GM19438 (cell line): ENCODE measurements around the gene SP100.
"Not testable (repeated sequence)": the region's sequence is repeated elsewhere in the genome, so short reads cannot be mapped to it uniquely, and the experiment has no call there.

Experiments
- ATAC-seq: cut with Tn5 transposase; IDR thresholded peaks from one replicate; pipeline ENCODE4 v1.9.1; 2021; ENCODE audit warnings: low read depth; ENCODE audit not compliant: unreplicated experiment

SP100 gene

DNA sequence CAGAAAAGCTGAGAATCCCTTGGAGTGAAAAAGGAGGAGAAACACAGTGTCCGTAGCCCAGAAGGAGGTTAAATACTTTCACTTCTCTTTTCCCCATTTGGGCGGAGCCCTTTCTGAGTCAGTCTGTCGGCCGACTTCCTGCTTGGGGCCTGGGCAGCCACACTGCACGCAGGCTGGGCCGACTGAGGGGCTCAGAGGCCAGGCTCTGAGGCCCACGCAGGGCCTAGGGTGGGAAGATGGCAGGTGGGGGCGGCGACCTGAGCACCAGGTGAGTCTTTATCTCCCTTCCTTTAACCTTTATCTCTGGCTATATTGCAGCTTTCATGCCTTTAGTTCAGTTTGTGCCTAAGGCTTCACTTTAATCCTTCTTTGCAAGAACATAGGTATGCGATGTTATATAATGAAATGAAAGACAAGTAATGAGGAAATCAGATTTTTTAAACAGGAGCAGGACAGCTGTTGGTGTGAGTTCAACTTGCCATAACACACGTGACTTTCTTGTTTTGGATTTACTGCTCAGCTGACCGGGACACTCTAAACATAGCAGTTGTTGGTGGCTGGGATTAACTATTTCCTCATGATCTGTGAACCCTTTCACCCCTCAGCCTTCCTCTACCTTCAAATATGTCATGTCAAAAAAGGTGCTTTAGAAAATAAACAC lies at the start of gene SP100:
Gene SP100, plus strand, starts transcription at position 141 of the 661 bp plus-strand sequence. Its CDS starts 96 bp downstream, at position 237.
- ATAC-seq, result peak; percentile 66

DNA sequence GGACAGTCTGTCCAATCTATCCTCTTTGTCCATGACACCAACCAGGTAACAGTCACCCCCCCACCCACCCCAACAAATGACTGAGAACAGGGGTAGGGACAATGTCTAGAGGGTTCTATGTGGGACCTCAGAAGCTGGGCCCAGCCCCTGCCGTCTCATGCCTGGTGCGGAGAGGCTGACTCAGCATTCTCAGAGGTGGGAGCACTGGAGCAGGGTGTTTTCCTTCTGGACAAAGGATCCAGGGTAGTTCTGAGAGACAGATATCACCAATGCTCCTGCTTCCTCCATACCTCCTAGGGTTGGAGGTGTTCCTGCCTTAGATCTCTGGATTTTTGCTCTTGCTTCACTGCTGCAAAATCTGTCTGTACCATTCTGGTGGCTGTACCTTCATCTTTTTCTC lies 33.9 kb upstream of the SP100 start:
- no peak for ATAC-seq

DNA sequence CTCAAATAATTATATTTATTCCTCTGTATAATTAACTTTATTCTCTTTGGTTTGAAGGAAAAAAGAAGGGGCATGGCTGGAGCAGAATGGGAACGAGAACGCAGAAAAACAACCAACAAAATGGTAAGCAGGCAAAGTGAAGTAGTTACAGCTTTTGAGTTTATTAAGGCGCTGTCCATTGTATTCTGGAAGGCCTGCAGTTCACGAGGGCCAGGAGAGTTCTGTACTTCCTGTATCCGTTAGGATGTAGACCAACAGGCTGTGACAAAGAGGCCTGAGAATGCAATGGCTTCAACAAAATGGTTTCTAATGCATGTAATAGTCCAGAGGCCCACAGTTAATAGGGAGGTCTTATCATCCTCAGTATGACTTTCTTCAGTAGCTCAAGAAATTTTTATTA lies 32.5 kb upstream of the SP100 start:
- no peak for ATAC-seq

DNA sequence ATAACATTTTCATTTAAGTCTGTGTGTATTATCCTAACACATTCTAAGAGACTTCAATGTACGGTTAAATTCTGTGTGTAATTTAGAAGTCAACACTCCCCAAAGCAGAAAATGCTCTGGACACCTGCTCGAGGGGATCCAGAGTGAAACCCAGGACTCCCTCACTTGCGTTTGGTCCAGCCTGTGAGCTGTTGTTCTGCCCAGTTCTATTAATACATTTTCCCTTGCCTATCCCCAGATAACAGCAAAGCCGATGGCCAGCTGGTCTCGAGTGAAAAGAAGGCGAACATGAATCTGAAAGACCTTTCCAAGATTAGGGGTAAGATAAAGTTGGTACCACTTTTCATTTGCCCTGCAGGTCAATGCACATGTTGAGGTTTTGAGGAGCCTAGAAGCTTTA lies 31.0 kb upstream of the SP100 start:
- no peak for ATAC-seq

DNA sequence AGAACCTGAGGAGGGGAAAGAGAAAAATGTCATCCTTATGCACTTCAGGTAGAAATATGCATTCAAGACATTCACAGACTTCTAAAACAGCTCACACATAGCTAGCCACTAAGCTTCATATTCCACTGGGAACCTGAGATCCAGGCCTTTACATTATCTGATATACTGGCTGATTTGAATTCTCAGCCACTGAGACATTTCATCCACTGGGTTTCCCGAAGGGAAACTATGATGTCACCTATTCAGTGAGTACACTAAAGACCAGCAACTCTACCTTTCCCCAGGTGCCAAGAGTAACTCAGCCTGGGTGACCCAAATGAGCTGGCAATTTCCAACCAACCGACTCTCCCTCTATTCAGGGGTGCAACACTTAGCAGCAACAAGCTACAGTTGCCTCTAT lies 21.7 kb upstream of the SP100 start:
- no peak for ATAC-seq

DNA sequence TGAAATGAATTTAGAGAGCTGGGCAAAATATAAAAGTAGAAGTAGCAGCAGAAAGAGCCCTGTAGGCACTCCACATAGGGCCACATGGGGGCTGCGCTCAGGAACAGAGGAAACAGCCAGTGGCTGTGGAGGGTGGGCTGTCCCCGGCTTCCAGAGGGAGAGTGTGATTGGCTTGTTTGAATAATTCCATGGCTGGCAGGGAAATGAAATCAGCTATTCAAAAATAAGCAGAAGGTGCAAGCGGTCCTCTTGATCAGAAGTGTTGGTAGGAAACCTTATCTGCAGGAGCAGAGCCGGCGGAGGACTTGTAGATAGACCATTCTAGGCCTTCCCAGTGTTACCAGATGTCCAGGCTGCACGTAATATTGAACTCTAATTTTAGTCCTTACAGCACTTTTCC lies 17.3 kb upstream of the SP100 start:
- ATAC-seq, result not testable (repeated sequence)

DNA sequence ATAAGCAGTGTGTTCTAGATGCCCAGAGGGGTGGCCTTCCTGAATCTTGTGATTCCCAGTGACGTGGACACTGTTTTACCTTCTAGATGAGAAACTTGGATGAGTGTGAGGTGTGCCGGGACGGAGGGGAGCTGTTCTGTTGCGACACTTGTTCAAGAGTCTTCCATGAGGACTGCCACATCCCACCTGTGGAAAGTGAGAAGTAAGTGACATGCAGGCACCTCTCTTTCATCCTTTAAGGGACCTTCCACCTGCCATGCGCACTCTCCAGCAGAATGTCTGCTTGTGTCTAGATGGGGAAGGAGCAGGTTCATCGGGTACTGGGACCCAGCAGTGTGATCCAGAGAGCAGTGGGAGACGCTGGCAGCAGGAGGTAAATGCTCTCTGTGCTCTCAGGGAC lies 16.0 kb upstream of the SP100 start:
- no peak for ATAC-seq

DNA sequence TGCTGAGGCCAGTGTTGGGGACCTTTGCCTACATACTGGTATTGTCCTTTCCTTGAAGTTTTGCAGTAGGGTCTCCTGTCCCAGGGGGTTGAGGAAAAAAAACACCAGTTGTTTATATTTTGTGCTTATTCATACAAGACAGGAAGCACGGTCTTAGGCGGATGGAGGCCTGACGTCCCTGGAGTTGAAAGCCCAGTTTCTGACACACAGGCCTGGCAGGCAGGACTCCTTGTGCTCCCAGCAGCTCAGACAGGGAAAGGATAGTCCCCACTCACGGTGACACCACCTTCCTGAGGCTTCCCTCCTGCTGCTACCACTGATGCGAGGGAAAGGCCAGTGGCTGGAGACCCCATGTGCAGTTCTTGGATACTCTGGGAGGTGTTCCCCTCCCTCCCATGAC lies 15.5 kb upstream of the SP100 start:
- ATAC-seq, result no peak

DNA sequence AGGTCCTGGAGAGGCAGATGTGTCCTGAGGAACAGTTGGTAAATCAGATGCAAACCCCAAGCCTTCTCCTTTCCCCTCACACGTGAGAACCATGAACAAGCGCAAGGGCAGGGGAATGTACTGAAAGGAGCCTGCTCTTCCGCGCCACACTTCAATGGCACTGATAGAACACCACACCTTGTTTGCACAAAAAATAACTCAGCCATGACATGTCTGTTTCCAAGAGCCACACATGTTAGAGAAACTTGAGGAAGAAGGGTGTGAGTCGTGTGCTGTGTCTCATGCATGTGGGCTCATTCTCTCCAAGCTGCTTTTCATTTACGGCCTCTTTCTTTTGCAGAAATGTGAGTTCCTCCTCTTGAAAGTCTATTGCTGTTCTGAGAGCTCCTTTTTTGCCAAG lies 15.0 kb upstream of the SP100 start:
- not testable (repeated sequence) for ATAC-seq

DNA sequence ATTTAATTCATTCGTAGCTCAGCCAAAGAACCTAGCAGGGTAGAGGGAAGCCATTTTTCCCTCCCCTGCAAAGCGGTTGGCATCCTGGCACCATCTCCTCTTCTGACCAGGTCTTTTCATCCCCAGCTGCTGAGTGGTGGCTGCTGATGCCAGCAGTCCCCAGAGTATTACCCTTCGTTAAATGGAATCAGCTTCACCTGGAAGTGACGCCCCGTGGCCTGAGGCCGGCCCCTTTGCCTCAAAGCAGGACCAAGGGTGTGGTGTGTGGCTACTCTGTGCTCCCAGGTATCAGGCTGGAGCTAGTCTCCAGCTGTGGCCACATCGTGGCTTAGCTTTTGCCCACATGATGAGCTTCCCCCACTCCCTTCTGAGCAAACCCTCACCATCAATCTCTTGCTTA lies 12.3 kb upstream of the SP100 start:
- no peak for ATAC-seq

DNA sequence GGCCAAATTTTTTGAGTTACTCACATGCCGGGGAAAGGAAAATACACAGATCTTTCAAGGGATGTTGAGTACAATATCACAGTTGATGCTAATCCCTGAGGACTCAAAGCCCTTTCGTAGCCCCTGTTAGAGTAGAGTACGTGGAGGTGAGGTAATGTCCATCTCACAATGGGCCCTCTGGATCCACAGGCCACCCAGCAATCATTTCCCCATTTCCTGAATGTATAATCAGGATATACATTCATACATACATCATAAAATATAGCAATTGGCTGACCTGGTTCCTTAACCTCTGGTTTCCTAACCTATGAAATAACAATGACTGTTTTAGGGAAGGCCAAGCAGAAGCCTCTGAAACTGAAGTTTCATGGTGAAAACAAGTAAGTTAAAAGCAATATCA lies 10.2 kb upstream of the SP100 start:
- ATAC-seq, result no peak

DNA sequence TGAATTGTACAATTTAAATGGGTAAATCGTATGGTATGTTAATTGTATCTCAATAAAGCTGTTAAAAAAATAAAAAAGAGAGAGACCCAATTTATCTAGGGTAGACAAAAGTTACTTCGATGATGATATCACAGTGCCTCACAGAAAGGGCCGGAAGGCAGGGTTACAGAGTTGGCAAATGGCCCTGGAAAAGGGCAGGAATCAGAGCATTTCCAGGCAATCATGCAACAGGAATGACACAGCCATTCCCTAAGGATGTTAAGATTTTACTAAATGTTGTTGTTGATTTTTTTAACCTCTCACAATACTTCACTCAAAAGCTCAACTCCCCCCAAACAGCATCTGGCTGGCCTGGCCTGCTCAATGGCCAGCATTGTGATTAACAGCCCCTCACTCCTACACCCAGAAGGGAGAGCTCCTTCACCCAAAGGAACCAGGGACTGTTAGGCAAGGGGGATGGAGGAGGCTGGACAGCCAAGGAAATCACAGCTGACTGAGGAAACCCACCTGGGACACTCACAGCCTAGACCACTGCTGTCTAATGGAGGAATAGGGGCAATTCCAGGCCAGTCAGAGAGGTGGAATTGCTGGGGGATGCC lies 7.7 kb upstream of the SP100 start:
- ATAC-seq, result no peak

DNA sequence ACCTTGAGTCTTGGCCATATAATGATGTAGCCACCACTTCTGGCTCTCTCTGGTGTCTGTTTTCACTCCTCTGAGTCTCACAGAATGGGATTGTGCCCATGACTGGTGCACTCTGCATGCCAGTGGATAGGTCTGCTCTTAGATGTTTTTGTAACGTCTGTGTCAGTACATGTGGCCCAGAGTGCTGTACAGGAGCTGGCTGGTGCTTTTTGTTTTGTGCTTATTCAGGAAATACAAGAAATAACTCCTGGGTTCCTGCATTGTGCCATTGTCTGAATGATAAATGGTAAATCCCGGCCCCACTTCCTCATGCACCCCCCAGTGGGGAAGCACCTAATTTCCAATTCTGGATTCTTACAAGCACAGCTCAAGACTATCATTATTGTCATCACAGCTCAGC lies 6.7 kb upstream of the SP100 start:
- ATAC-seq, result not testable (repeated sequence)

DNA sequence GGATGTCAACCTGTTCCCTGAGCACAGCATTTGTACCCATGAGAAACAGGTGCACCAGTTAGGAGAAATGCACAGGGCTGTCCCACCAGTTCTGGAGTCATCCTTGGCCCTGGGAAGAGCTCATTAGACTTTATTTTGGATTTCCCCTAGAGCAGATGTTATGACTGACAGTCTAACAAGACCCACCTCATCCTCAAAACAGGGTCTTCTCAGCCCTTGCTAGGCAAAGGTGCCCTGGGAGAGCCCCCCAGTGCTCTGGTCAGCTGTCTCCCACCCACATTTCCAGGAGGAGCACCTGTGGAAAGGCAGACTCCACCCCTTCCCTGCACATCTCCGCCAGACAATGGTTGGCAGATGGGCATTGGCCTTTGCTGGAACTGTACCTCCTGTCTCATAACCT lies 5.7 kb upstream of the SP100 start:
- ATAC-seq, result no peak

DNA sequence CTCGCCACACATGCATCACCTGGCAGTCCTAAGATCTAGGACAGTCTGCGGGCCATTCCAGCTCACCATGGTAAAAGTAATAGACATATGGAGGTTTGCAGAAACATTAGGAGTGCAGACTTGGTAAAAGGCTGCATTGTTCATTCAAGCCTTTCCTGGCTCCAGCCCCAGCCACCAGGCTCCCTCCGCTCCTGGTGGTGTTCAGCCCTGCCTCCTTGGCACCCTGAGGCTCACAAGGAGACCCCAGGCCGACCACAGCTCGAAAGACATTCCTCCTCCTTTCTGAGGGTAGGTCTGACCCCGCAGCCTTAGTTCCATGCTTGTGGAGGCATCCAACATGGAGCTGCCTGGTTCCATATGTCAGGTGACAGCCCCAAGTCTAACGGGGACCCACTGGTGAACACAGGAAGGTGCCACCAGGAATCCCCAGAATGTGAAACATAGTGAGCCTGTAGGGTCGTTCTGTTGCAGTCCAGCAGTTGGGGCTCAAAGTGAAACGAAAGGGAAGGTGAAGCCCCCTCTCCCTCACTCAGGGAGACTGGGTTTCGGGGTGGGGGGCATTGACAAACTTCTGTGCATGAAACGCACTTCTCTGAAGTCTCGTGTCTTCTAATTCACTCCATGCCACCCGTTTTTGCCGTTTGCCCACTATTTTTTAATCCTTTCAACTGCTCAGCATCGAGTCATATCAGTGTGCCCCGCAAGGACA lies 5.0 kb upstream of the SP100 start:
- no peak for ATAC-seq

DNA sequence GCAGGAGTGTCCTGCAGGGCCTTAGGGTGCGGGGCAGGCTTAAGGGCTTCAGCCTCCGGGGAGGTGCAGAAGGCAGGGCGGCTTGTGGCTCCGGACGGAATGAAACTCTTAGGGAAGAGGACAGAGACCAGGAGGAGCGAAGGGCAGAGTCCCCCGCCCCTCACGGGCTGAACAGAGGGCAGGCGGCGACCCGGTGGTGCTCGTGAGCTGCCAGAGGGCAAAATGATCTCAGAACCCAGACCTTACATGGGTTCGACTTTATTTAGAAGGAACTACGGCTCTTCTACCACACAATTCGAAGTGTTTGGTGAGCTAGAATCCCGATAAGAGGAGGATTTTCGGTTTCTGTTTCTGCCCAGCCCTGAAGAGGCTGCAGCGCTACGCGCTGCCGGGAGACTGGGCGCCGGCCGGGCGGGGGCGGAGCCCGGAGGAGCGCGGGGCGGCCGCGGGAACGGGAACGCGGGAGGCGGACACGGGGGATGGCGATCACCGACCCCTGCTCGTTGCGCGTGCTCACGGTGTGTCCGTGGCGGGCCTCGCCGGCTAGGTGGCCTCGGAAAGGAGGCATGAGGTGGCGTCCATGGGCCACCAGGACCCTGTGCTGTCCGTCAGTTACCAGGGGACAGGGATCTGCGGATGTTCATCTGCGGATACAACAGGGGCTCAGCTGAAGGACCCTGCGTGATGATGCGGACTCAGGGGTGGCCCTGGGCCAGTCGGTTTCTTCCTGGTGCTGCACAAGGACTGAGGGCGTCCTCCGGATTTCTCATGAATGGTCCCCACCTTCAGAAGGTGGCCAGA lies 4.2 kb upstream of the SP100 start:
- ATAC-seq, result peak; percentile 60

DNA sequence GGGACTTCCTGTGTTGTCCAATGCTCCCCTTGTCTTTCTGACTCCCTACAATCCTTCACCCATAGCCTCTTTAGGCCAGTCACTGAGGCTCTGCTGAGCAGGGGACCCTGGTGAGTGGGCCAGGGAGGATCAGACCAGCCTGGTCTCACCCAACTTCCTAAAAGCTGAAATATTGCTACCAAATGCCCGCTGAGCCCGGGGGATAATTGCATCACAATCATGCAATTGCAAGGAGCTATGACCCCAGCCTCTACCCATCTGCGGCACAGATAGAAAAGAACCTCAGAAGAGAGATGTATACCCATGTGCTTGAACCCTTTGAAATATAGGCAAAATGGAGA lies 3.7 kb upstream of the SP100 start:
- ATAC-seq, result peak; percentile 2

DNA sequence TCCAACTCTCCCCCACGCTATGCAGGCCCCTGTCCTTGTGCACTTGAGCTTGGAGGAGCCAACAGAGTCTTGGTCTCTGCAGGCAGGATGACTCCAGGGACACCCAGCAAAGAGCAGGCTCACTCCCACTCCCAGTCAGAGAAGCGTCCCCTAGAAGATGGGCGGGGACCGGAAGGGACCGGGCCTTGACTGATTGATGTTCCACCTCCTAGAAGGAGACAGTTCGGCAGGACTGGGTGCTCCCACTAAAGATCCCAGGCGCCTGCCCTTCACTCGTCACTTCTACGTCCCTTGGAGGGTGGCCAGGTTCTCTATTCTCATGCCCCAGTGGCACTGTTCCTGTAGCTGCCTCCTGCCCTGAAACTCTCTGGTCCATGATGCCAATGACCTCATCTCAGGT lies 3.2 kb upstream of the SP100 start:
- no peak for ATAC-seq

DNA sequence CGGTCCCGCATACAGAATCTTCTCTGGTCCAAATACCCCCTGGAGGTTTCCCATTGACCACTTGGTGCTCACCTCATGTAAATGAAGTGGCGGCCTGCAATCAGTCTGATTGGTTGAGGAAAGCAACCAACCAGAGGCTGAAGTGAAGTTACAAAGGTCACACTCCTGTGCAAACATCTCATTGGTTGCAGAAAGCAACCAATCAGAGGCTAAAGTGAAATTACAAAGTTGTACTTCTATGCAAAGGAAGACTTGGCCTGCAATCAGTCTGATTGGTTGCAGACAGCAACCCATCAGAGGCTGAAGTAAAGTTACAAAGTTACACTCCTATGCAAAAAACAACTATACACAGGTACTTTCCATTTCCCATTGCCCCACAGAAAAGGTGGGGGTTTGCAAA lies 2.5 kb upstream of the SP100 start:
- no peak for ATAC-seq

DNA sequence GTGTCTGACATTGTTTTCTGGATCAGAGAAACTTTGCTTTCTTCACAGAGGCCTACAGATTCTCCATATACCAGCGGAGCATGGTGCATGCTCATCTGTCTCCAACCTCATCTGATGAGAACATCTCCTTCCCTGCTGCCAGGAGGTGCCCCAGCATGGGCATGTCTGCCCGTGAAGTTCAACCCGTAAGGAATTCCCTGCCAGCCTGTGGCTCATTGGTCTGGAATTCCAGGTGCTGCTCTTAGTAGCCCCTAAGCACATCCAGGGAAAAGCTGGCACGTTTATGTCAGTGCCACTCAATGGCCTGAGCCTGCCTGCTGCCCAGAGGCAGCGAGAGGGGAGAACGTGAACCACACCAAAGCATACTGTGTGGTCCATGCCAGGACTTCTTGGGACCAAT lies 1.7 kb upstream of the SP100 start:
- no peak for ATAC-seq

DNA sequence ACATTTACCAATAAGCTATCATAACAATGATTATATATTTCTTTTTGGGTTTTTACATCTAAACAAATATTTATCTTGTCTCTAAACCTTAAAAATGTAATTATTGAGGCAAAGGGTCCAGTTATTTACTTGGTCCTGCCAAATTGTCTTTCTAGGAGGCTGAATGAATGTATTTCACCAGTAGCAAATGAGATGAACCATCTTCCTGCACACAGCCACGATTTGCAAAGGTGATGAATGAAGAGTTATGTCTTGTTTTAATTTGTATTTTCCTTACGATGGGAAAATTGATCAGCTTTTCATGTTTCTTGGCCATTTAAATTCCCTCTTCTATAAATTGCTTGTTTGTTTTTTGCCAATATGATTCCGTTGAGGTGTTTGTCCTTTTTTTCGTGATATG lies 1.4 kb downstream of the SP100 start:
- ATAC-seq, result no peak
